ENCODE results near the gene ERRFI1. TPM values are rescaled to one million over a fixed set of nuclear protein-coding genes. Genes with fewer than 3 reads are reported as not detected.

ERRFI1 gene
- total RNA-seq, 1 donor from 2014 or later: 44.8 TPM

DNA sequence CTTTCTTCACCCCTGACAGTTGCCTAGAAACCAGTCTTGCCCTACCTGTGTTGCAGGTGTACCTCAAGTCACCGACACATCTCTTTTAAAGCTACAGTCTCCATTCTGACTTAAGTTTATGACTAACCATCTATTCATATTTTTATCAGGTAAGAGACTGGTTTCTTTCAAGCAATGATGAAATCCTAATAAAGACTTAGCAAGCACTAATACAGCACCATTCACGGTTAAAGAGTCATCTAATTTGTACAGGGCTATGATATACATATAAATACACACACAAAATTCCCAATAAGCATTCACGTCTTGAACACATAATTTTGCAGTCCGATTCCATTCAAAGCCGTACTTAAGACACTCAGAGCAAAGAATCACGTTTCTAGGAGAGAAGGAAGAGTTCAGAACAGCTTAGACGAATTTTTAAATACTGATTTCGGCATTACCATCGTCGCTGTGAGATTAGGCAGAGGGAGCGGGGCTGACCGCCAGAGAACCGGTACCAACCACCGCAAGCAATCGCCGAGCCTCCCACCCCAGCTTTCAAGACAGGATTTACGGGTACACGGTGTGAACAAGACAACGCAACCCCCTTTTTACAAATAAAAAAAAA, 943 bp downstream of the ERRFI1 start:
- peaks cover 63% of the 10 kb centered on the region for H3K4me1 Mint-ChIP-seq

DNA sequence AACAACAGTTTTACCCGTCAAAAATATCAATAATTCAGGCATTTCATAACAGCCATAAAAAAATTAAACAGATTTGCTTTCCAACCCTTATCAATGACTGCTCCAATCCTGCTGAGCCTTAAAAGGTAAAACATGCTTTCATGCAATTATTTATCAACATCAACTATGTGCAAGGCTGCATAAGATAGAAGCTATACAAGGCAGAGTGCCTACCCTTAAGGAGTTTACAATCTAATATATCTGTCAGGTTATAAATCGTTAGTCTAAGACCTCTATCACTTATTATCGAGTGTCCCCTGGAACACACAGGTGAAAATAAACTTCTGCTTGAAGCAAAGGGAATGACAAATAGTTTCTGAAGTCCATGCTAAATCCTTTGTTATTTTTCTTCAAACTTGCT, 1.8 kb downstream of the ERRFI1 start:
- Histone ChIP-seq H3K27ac (no peak overlapping the region), H3K79me2 (ENCODE audit: low read depth) (peaks cover 66% of the 10 kb centered on the region), H3K4me3 (peak overlapping the region; percentile 96), H2AFZ (replicated peaks) (no peak overlapping the region), H3K4me1 (peaks cover 72% of the 10 kb centered on the region), H3K27me3 (peaks cover 7% of the 10 kb centered on the region), H3K4me2 (peak overlapping the region; percentile 97), H4K20me1 (ENCODE audit: low read depth) (peaks cover 48% of the 10 kb centered on the region), H3K36me3 (no peaks in the 10 kb centered on the region), H3K9ac (no peak overlapping the region), H3F3A (ENCODE audit: low read depth) (peaks cover 22% of the 10 kb centered on the region), H3K9me3 (ENCODE audit: low read depth) (no peaks in the 10 kb centered on the region)
- H3K27me3 Mint-ChIP-seq (ENCODE audit: insufficient read depth, low read depth): peaks cover 6% of the 10 kb centered on the region
- no peak overlapping the region for H3K27ac Mint-ChIP-seq
- no peak for DNase-seq (ENCODE audit: low spot score)
- H3K9me3 Mint-ChIP-seq: no peaks in the 10 kb centered on the region
- peaks cover 72% of the 10 kb centered on the region for H3K4me1 Mint-ChIP-seq
- H3K36me3 Mint-ChIP-seq: no peaks in the 10 kb centered on the region
- TF ChIP-seq EZH2phosphoT487 (IDR thresholded peaks at IDR 0.05): no peak
- H3K4me3 Mint-ChIP-seq: peak overlapping the region; percentile 66

More for the DNA sequence above, 943 bp downstream of the ERRFI1 start:
- Mint-ChIP-seq H3K9me3 (no peaks in the 10 kb centered on the region), H3K36me3 (no peaks in the 10 kb centered on the region), H3K27me3 (ENCODE audit: insufficient read depth, low read depth) (peaks cover 6% of the 10 kb centered on the region), H3K4me3 (peak overlapping the region; percentile 91), H3K27ac (peak overlapping the region; percentile 31)
- TF ChIP-seq EZH2phosphoT487 (IDR thresholded peaks at IDR 0.05) (no peak), EZH2 (IDR thresholded peaks at IDR 0.05) (no peak)
- TF ChIP-seq, protein P1, sequence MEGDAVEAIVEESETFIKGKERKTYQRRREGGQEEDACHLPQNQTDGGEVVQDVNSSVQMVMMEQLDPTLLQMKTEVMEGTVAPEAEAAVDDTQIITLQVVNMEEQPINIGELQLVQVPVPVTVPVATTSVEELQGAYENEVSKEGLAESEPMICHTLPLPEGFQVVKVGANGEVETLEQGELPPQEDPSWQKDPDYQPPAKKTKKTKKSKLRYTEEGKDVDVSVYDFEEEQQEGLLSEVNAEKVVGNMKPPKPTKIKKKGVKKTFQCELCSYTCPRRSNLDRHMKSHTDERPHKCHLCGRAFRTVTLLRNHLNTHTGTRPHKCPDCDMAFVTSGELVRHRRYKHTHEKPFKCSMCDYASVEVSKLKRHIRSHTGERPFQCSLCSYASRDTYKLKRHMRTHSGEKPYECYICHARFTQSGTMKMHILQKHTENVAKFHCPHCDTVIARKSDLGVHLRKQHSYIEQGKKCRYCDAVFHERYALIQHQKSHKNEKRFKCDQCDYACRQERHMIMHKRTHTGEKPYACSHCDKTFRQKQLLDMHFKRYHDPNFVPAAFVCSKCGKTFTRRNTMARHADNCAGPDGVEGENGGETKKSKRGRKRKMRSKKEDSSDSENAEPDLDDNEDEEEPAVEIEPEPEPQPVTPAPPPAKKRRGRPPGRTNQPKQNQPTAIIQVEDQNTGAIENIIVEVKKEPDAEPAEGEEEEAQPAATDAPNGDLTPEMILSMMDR (IDR thresholded peaks at IDR 0.05): no peak
- peaks cover 45% of the 10 kb centered on the region for H4K20me1 ChIP-seq (ENCODE audit: low read depth)
- peak overlapping the region; percentile 97 for H3K4me2 ChIP-seq
- H3K27me3 ChIP-seq: peaks cover 7% of the 10 kb centered on the region
- H3K27ac ChIP-seq: no peak overlapping the region
- peaks cover 63% of the 10 kb centered on the region for H3K4me1 ChIP-seq
- no peaks in the 10 kb centered on the region for H3K9me3 ChIP-seq (ENCODE audit: low read depth)
- H2AFZ ChIP-seq (replicated peaks): no peak overlapping the region
- peak overlapping the region; percentile 77 for H3K9ac ChIP-seq
- peaks cover 58% of the 10 kb centered on the region for H3K79me2 ChIP-seq (ENCODE audit: low read depth)
- peak overlapping the region; percentile 96 for H3K4me3 ChIP-seq
- peaks cover 14% of the 10 kb centered on the region for H3F3A ChIP-seq (ENCODE audit: low read depth)
- DNase-seq (ENCODE audit: low spot score): peak; percentile 28
- H3K36me3 ChIP-seq: no peaks in the 10 kb centered on the region

DNA sequence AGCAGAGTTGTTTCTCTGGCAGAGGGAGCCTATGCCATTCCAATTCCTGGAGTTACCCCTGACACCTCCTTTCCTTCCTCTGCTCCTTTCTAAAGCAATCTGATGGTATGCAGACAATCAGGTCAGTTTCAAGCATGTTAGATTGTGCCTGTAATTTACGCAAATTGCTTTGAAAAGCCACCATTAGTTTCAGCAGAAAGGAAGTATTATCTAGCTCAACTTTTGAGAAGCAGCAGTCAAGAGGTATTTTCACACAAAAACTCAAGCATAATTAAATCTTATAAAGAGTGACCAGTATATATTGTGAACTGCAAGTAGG, 2.2 kb downstream of the ERRFI1 start:
- H3K4me3 ChIP-seq: peak overlapping the region; percentile 96
- H3K9me3 ChIP-seq (ENCODE audit: low read depth): no peaks in the 10 kb centered on the region
- H3K27ac ChIP-seq: no peak overlapping the region
- peaks cover 26% of the 10 kb centered on the region for H3F3A ChIP-seq (ENCODE audit: low read depth)
- peaks cover 75% of the 10 kb centered on the region for H3K4me1 ChIP-seq
- no peak overlapping the region for H3K27ac Mint-ChIP-seq
- peaks cover 7% of the 10 kb centered on the region for H3K27me3 ChIP-seq
- no peak overlapping the region for H3K9ac ChIP-seq
- no peaks in the 10 kb centered on the region for H3K36me3 ChIP-seq
- H3K36me3 Mint-ChIP-seq: no peaks in the 10 kb centered on the region
- peak overlapping the region; percentile 97 for H3K4me2 ChIP-seq
- H4K20me1 ChIP-seq (ENCODE audit: low read depth): peaks cover 51% of the 10 kb centered on the region
- TF ChIP-seq EZH2phosphoT487 (IDR thresholded peaks at IDR 0.05) (no peak), EZH2 (IDR thresholded peaks at IDR 0.05) (no peak)
- TF ChIP-seq, protein P1 (IDR thresholded peaks at IDR 0.05): no peak
- no peak overlapping the region for H2AFZ ChIP-seq (replicated peaks)
- no peaks in the 10 kb centered on the region for H3K9me3 Mint-ChIP-seq
- peaks cover 6% of the 10 kb centered on the region for H3K27me3 Mint-ChIP-seq (ENCODE audit: insufficient read depth, low read depth)
- peaks cover 75% of the 10 kb centered on the region for H3K4me1 Mint-ChIP-seq
- H3K79me2 ChIP-seq (ENCODE audit: low read depth): peaks cover 67% of the 10 kb centered on the region
- peak overlapping the region; percentile 66 for H3K4me3 Mint-ChIP-seq
- DNase-seq (ENCODE audit: low spot score): peak; percentile 37

DNA sequence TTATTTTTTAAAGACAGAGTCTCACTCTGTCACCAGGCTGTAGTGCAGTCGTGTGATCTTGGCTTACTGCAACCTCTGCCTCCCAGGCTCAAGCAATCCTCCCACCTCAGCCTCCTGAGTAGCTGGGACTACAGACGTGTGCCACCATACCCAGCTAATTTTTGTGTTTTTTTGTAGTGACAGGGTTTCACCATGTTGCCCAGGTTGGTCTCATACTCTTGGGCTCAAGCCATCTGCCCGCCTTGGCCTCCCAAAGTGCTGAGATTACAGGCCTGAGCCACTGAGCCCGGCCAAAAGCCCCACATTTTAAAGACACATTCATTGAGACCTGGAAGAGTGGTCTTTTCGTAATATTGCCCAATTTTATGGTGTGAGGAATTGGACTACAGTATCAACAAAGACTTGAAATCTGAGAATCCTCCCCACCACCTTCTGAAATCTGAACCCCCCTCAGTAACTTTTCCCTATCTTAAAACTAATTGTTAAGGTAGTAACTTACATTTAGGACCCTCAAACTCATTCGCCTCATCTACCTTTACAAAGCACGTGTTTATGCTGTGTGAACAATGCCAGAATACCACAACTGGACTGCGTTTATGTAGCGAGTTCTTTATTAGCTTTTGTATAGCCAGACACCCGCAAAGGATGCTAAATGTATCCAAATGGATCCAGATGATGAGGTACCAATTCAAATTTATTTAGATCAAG, 2.7 kb downstream of the ERRFI1 start:
- DNase-seq (ENCODE audit: low spot score): no peak
- peak overlapping the region; percentile 66 for H3K4me3 Mint-ChIP-seq
- H3K9me3 Mint-ChIP-seq: no peaks in the 10 kb centered on the region

More for the DNA sequence above, 2.7 kb downstream of the ERRFI1 start:
- Histone ChIP-seq H3K9me3 (ENCODE audit: low read depth) (no peaks in the 10 kb centered on the region), H3K36me3 (no peaks in the 10 kb centered on the region), H4K20me1 (ENCODE audit: low read depth) (peaks cover 54% of the 10 kb centered on the region), H3K79me2 (ENCODE audit: low read depth) (peaks cover 69% of the 10 kb centered on the region), H3K27me3 (peaks cover 7% of the 10 kb centered on the region), H2AFZ (replicated peaks) (no peak overlapping the region), H3K4me3 (peak overlapping the region; percentile 96), H3K9ac (no peak overlapping the region), H3K27ac (peak overlapping the region; percentile 5), H3F3A (ENCODE audit: low read depth) (peaks cover 31% of the 10 kb centered on the region), H3K4me1 (peaks cover 78% of the 10 kb centered on the region), H3K4me2 (peak overlapping the region; percentile 97)
- Mint-ChIP-seq H3K27me3 (ENCODE audit: insufficient read depth, low read depth) (peaks cover 6% of the 10 kb centered on the region), H3K27ac (no peak overlapping the region), H3K36me3 (no peaks in the 10 kb centered on the region), H3K4me1 (peaks cover 80% of the 10 kb centered on the region)
- TF ChIP-seq, protein P1 (IDR thresholded peaks at IDR 0.05): no peak
- no peak for TF ChIP-seq EZH2 (IDR thresholded peaks at IDR 0.05)
- no peak for TF ChIP-seq EZH2phosphoT487 (IDR thresholded peaks at IDR 0.05)
